HepG2 (cell line): ENCODE results near the gene PIP5KL1. TPM values are rescaled to one million over a fixed set of nuclear protein-coding genes. Genes with fewer than 3 reads are reported as not detected.

ENCODE experiments used
- ARID5B ChIP-seq: IDR thresholded peaks from 2 replicates; pipeline ENCODE4 v1.4.0; 2020; ENCODE audit warnings: mild to moderate bottlenecking, missing genetic modification reagents
- E2F5 ChIP-seq: sonication (generic); formaldehyde crosslinking; conservative IDR thresholded peaks from 2 replicates; pipeline ENCODE4 v1.4.0; 2020; ENCODE audit warnings: missing genetic modification reagents
- FOXK2 ChIP-seq: fragments of 450-650 bp; IDR thresholded peaks from 2 replicates; pipeline ENCODE4 v1.6.1; 2016
- GRHL1 ChIP-seq: sonication (generic); formaldehyde crosslinking; conservative IDR thresholded peaks from 2 replicates; pipeline ENCODE4 v1.8.0; 2022; ENCODE audit warnings: missing genetic modification reagents
- ISL2 ChIP-seq: sonication (generic); formaldehyde crosslinking; IDR thresholded peaks from 2 replicates; pipeline ENCODE4 v1.5.0; 2020; ENCODE audit warnings: missing genetic modification reagents
- MTA1 ChIP-seq: sonication (generic); formaldehyde crosslinking; IDR thresholded peaks from 2 replicates; pipeline ENCODE4 v1.4.0; 2020; ENCODE audit warnings: missing genetic modification reagents, mild to moderate bottlenecking, borderline replicate concordance
- NFIB ChIP-seq: sonication (generic); formaldehyde crosslinking; IDR thresholded peaks from 2 replicates; pipeline ENCODE4 v1.9.0; 2021; ENCODE audit warnings: missing genetic modification reagents, mild to moderate bottlenecking, borderline replicate concordance
- PITX1 ChIP-seq: sonication (generic); formaldehyde crosslinking; IDR thresholded peaks from 2 replicates; pipeline ENCODE4 v1.5.1; 2020; ENCODE audit warnings: mild to moderate bottlenecking, missing genetic modification reagents
- POLR2A ChIP-seq, 2 experiments: IDR thresholded peaks; 2 replicates each; pipeline ENCODE4 v1.6.1; 2011; ENCODE audit warnings: low read depth in 2 of 2, low read length in 2 of 2, mild to moderate bottlenecking in 1 of 2, moderate library complexity in 1 of 2; ENCODE audit not compliant: insufficient read depth in 1 of 2
- PRMT3 ChIP-seq: sonication (generic); formaldehyde crosslinking; IDR thresholded peaks from 2 replicates; pipeline ENCODE4 v1.8.1; 2022; ENCODE audit warnings: low read depth, mild to moderate bottlenecking, moderate library complexity, missing genetic modification reagents, borderline replicate concordance
- RXRA ChIP-seq: sonication (generic); formaldehyde crosslinking; IDR thresholded peaks from 2 replicates; pipeline ENCODE4 v1.5.1; 2020; ENCODE audit warnings: missing genetic modification reagents
- TEAD3 ChIP-seq: optimal IDR thresholded peaks from 2 replicates; pipeline ENCODE3; 2016; ENCODE audit warnings: borderline replicate concordance
- TERF1 ChIP-seq: sonication (generic); formaldehyde crosslinking; IDR thresholded peaks from 2 replicates; pipeline ENCODE4 v1.8.0; 2022; ENCODE audit warnings: mild to moderate bottlenecking, missing genetic modification reagents, moderate library complexity
- TGIF2 ChIP-seq: IDR thresholded peaks from 2 replicates; pipeline ENCODE4 v1.6.1; 2016; ENCODE audit warnings: control low read depth, missing compliant biosample characterization
- XBP1 ChIP-seq: sonication (generic); formaldehyde crosslinking; IDR thresholded peaks from 2 replicates; pipeline ENCODE4 v1.5.0; 2020; ENCODE audit warnings: missing genetic modification reagents
- ZNF136 ChIP-seq: sonication (generic); formaldehyde crosslinking; IDR thresholded peaks from 2 replicates; pipeline ENCODE4 v1.8.1; 2022; ENCODE audit warnings: low read depth, mild to moderate bottlenecking, moderate library complexity, missing genetic modification reagents
- ZNF235 ChIP-seq: sonication (generic); formaldehyde crosslinking; IDR thresholded peaks from 2 replicates; pipeline ENCODE4 v1.8.1; 2023; ENCODE audit warnings: mild to moderate bottlenecking, missing genetic modification reagents, borderline replicate concordance
- ZNF34 ChIP-seq: sonication (generic); formaldehyde crosslinking; IDR thresholded peaks from 2 replicates; pipeline ENCODE4 v1.4.0; 2020; ENCODE audit warnings: mild to moderate bottlenecking, missing genetic modification reagents, borderline replicate concordance
- ZNF367 ChIP-seq: sonication (generic); formaldehyde crosslinking; IDR thresholded peaks from 2 replicates; pipeline ENCODE4 v1.4.0; 2020; ENCODE audit warnings: missing genetic modification reagents, borderline replicate concordance
- ZNF547 ChIP-seq: sonication (generic); formaldehyde crosslinking; IDR thresholded peaks from 2 replicates; pipeline ENCODE4 v1.5.1; 2020; ENCODE audit warnings: mild to moderate bottlenecking, missing genetic modification reagents
- ZNF660 ChIP-seq: sonication (generic); formaldehyde crosslinking; IDR thresholded peaks from 2 replicates; pipeline ENCODE4 v1.5.1; 2020; ENCODE audit warnings: mild to moderate bottlenecking, low read depth, missing genetic modification reagents, borderline replicate concordance
- ZNF713 ChIP-seq: sonication (generic); formaldehyde crosslinking; IDR thresholded peaks from 2 replicates; pipeline ENCODE4 v1.4.0; 2020; ENCODE audit warnings: mild to moderate bottlenecking, missing genetic modification reagents
- ZSCAN31 ChIP-seq: sonication (generic); formaldehyde crosslinking; IDR thresholded peaks from 2 replicates; pipeline ENCODE4 v1.5.0; 2020; ENCODE audit warnings: low read depth, mild to moderate bottlenecking, missing genetic modification reagents
- polyA plus RNA-seq, 8 experiments: library from polyadenylated mRNA; depleted of rRNA in 3 of 8; stranded (reverse) in 7 of 8; unstranded in 1 of 8; fragments of >200 nt; fragmentation: Illumina TruSeq in 4 of 8; extraction: Trizol in 4 of 8; gene quantifications; 2 replicates each; pipeline versions ENCODE4 v1.2.1 to v1.2.3, GENCODE V29; 2011 to 2016; ENCODE audit warnings: low read depth in 4 of 8, missing spikeins in 1 of 8, mixed read lengths in 1 of 8; ENCODE audit not compliant: insufficient read depth in 1 of 8
- total RNA-seq, 5 experiments: library from RNA; depleted of rRNA; stranded (reverse); fragments of >200 nt; fragmentation: Illumina TruSeq; extraction: Trizol; gene quantifications; 2 replicates each; pipeline ENCODE4 v1.2.3, GENCODE V29; 2016; ENCODE audit warnings: low read depth in 1 of 5

PIP5KL1 gene
- total and polyA plus RNA-seq, 2 of the 13 experiments (the other 11 are each of a cell fraction or from before 2014, with no cell fraction given) = 0.20 to 0.49 TPM

GRCh38 chr9:127950513-127951289 lies 20.1 kb upstream of the PIP5KL1 start (continued):
- TF ChIP-seq PITX1 (CRISPR knock-in tag) = peak; percentile 91
- peak; percentile 89; the same call in 1 of the 2 replicates for TF ChIP-seq TGIF2
- TF ChIP-seq ZNF34 (CRISPR knock-in tag) = no peak; the same call in 1 of the 2 replicates
- no peak for TF ChIP-seq ZNF713 (CRISPR knock-in tag)
- TF ChIP-seq ISL2 (CRISPR knock-in tag) = peak; percentile 75
- TF ChIP-seq MTA1 = peak; percentile 93
- TF ChIP-seq ZSCAN31 (CRISPR knock-in tag) = peak; percentile 89
- peak; percentile 76; the same call in 1 of the 2 replicates for TF ChIP-seq FOXK2
- TF ChIP-seq RXRA (CRISPR knock-in tag) = peak; percentile 95
- TF ChIP-seq XBP1 = no peak
- peak; percentile 83 for TF ChIP-seq ZNF136 (CRISPR knock-in tag)
- peak in 1 of 2 experiments; percentile 56; a peak in 2 of 4 replicates for TF ChIP-seq POLR2A (IDR thresholded peaks at IDR 0.05; ENCODE audit: insufficient read depth in 1 of 2, low read depth in 2 of 2, low read length in 2 of 2)
- TF ChIP-seq GRHL1 = no peak
- peak; percentile 84; the same call in 1 of the 2 replicates for TF ChIP-seq ZNF235 (CRISPR knock-in tag)
- peak; percentile 87 for TF ChIP-seq TEAD3 (CRISPR knock-in tag)
- no peak for TF ChIP-seq PRMT3 (CRISPR knock-in tag)
- no peak; the same call in 1 of the 2 replicates for TF ChIP-seq ZNF367
- TF ChIP-seq ZNF547 (CRISPR knock-in tag) = peak; percentile 78; the same call in 1 of the 2 replicates
- no peak for TF ChIP-seq E2F5 (CRISPR knock-in tag)
- TF ChIP-seq NFIB = no peak
- TF ChIP-seq TERF1 = no peak
- no peak for TF ChIP-seq ZNF660 (CRISPR knock-in tag)
- TF ChIP-seq ARID5B (CRISPR knock-in tag) = peak; percentile 92
